Measurements from ENCODE around the gene DCAF15. TPM values are rescaled to one million over a fixed set of nuclear protein-coding genes. Genes with fewer than 3 reads are reported as not detected.

Gene DCAF15
- total and polyA plus RNA-seq, 8 donors, result 7.8 to 50.7 (median 12.3) TPM

- Histone ChIP-seq H3K4me1 (no peaks in the 10 kb centered on the region), H3K36me3 (no peaks in the 10 kb centered on the region), H3K9me3 (no peaks in the 10 kb centered on the region), H3K4me3 (no peak overlapping the region), H3K27ac (no peak overlapping the region), H3K27me3 (no peaks in the 10 kb centered on the region)
- TF ChIP-seq, protein P1, sequence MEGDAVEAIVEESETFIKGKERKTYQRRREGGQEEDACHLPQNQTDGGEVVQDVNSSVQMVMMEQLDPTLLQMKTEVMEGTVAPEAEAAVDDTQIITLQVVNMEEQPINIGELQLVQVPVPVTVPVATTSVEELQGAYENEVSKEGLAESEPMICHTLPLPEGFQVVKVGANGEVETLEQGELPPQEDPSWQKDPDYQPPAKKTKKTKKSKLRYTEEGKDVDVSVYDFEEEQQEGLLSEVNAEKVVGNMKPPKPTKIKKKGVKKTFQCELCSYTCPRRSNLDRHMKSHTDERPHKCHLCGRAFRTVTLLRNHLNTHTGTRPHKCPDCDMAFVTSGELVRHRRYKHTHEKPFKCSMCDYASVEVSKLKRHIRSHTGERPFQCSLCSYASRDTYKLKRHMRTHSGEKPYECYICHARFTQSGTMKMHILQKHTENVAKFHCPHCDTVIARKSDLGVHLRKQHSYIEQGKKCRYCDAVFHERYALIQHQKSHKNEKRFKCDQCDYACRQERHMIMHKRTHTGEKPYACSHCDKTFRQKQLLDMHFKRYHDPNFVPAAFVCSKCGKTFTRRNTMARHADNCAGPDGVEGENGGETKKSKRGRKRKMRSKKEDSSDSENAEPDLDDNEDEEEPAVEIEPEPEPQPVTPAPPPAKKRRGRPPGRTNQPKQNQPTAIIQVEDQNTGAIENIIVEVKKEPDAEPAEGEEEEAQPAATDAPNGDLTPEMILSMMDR (IDR thresholded peaks at IDR 0.05), result no peak
- peak in 1 of 6 donors; percentile 65 for DNase-seq
- no peak for ATAC-seq
- WGBS, 2 donors, result 48 to 56% methylated on average over 22 of the region's 22 CpGs
- FAIRE-seq, result no peak
- intact Hi-C loops (cut with DNase I), result no loop called here
These were observed 16.4 kb upstream of the DCAF15 start for GRCh38 chr19:13935765-13936510.

- ATAC-seq (peak in 1 of 4 donors; percentile 17), DNase-seq (peak in 1 of 6 donors; percentile 70), FAIRE-seq (no peak)
- 16 to 18% methylated on average over 26 to 29 of the region's 29 CpGs for WGBS, 2 donors
- Histone ChIP-seq H3K27me3 (no peaks in the 10 kb centered on the region), H3K36me3 (no peaks in the 10 kb centered on the region), H3K9me3 (no peaks in the 10 kb centered on the region), H3K4me1 (no peaks in the 10 kb centered on the region), H3K27ac (no peak overlapping the region), H3K4me3 (no peak overlapping the region)
- intact Hi-C loops (cut with DNase I), result no loop called here
- TF ChIP-seq, protein P1 (IDR thresholded peaks at IDR 0.05), result no peak
These were observed 14.6 kb upstream of the DCAF15 start for GRCh38 chr19:13937479-13938300.

DNA sequence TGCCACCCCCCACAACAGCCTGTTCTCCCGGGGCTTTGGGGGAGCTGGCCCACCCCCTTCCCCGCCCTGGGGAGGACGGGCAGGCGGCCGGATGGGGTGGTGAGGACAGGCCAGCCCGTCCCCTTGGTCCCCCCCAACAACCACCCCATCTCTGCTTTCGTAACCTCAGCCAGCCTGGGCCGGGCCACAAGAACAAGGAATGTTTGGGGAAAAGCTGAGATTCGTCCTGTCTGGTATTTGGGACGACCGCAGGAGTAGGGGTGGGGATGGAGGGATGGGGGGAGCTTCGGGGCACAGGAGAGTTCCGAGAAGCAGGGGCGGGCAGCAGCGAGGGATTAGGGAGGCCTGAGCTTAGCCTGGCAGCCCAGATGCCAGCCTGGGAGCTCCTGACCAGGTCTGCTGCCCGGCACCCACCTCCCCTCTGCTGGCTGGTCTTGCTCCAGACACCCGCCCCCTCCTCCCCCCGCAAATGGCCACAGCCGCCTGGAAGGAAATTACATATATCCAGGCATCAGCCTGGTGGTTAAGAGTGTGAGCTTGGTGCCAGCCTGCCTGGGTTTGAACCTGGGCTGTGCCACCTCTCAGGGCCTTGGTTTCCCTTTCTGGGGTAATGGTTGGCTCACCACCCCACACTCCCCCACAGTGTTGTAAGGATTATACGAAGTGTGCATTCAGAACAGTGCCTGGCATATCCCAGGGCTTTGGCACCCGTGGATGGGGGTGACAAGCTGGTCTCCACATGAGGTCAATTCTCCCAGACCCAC lies 13.8 kb upstream of the DCAF15 start, which contains the start of gene PODNL1:
Gene PODNL1, minus strand, starts transcription at position 117 of the 764 bp plus-strand sequence. CDS start 236 bp downstream, outside the sequence.
- ATAC-seq (peak in 3 of 4 donors; percentile 30 to 51 (median 33)), DNase-seq (peak in 1 of 6 donors; percentile 65), FAIRE-seq (no peak)
- Histone ChIP-seq H3K27me3 (no peaks in the 10 kb centered on the region), H3K4me3 (no peak within 1 kb of the TSS), H3K9me3 (no peaks in the 10 kb centered on the region), H3K36me3 (no peaks in the 10 kb centered on the region), H3K4me1 (no peaks in the 10 kb centered on the region), H3K27ac (no peak within 1 kb of the TSS)
- WGBS, 2 donors, result 44% methylated on average over 19 to 21 of the region's 21 CpGs
- intact Hi-C loops (cut with DNase I), result no loop called here
- TF ChIP-seq, protein P1 (IDR thresholded peaks at IDR 0.05), result no peak

DNA sequence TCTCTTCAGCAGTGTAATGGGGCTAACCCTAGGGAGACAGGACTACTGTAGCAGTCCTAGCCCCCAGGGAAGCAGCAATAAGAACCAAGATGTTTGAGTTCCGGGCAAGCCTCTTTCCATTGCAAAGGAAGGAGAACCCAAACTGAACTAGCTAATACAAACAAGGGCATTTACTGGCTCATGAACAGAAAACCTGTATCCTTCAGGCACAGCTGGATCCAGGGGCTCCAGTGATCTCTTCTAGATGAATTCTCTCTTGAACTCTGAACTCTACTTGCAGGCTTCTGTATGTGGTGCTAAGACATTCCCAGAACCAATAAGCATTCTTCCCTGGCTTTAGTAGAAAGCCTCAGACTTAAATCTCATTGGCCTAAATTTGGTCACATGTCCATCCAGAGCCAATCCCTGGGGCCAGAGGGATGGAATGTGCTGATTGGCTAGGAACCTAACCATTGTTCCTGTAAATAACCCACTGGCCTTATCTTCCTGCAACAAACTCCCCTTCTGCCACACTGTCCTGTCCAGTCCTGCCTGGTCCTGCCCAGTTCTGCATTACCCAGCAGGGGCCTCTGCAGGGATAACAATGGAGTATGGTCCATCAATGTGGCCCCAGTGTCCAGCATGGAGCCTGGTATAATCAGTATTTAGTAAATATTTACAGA lies 10.2 kb upstream of the DCAF15 start:
- FAIRE-seq (no peak), DNase-seq (no peak), ATAC-seq (no peak)
- 91 to 100% methylated on average over 1 of the region's 1 CpG for WGBS, 2 donors
- Histone ChIP-seq H3K27ac (no peak overlapping the region), H3K4me3 (no peak overlapping the region), H3K27me3 (no peaks in the 10 kb centered on the region), H3K36me3 (no peaks in the 10 kb centered on the region), H3K4me1 (no peaks in the 10 kb centered on the region), H3K9me3 (no peaks in the 10 kb centered on the region)
- intact Hi-C loops (cut with DNase I), result no loop called here
- TF ChIP-seq, protein P1 (IDR thresholded peaks at IDR 0.05), result no peak

All from pancreas (tissue), 10 donors.